Measurements from ENCODE around the gene ARHGEF2. TPM values are rescaled to one million over a fixed set of nuclear protein-coding genes. Genes with fewer than 3 reads are reported as not detected.

Gene ARHGEF2
- total and polyA plus RNA-seq, 2 donors (not counting 3 experiments of a cell fraction or from before 2014, with no cell fraction given): 59.2 to 118 TPM

GRCh38 chr1:155932081-155932480, 46.3 kb downstream of the ARHGEF2 start:
- peaks cover 13 to 22% of the 10 kb centered on the region in 2 experiments for H3K36me3 ChIP-seq (ENCODE audit: control insufficient read depth in 2 of 2, extremely low read depth in 1 of 2, insufficient read depth in 2 of 2, low read length in 2 of 2)
- H3K4me2 ChIP-seq (ENCODE audit: insufficient read depth, low read length): peak overlapping the region; percentile 84
- DNase-seq (ENCODE audit: low read depth, low spot score) (no peak), FAIRE-seq (no peak)
- no peaks in the 10 kb centered on the region for H3K9me1 ChIP-seq (replicated peaks; ENCODE audit: control insufficient read depth, extremely low read depth, insufficient read depth, low read length)
- no peaks in the 10 kb centered on the region for H3K27me3 ChIP-seq (ENCODE audit: control insufficient read depth in 2 of 2, insufficient read depth in 2 of 2, low read length in 2 of 2)
- POLR2A ChIA-PET: interaction anchor here (0.7 kb wide), 1 partner anchor 789 kb away, joined by 3 read pairs; no protein-coding TSS in a partner anchor
- peaks cover 4% of the 10 kb centered on the region for H4K20me1 ChIP-seq (replicated peaks; ENCODE audit: control insufficient read depth, extremely low read depth, insufficient read depth, low read length)
- peak overlapping the region in 1 of 3 experiments; percentile 21 for H3K4me3 ChIP-seq (replicated peaks in 1 of 3; ENCODE audit: insufficient read depth in 1 of 3, low read depth in 1 of 3, low read length in 3 of 3)
- no peak overlapping the region for H2AFZ ChIP-seq (ENCODE audit: low read depth, low read length)
- CTCF ChIA-PET: interaction anchor here (0.9 to 6.7 kb wide), 8 partner anchors 10 to 134 kb away, joined by 3 to 57 read pairs (median 4); partner anchors contain the start of gene ARHGEF2
- peaks cover 42% of the 10 kb centered on the region for H3K4me1 ChIP-seq (ENCODE audit: control insufficient read depth, extremely low read depth, insufficient read depth, low read length)
- H3K9ac ChIP-seq (replicated peaks; ENCODE audit: extremely low read depth, insufficient read depth, low read length): peak overlapping the region; percentile 8
- TF ChIP-seq JUN (IDR thresholded peaks at IDR 0.05; ENCODE audit: borderline replicate concordance, insufficient read depth, insufficient read length, low read depth) (no peak), POLR2A (IDR thresholded peaks at IDR 0.05; ENCODE audit: low read depth, low read length) (no peak), POLR2AphosphoS5 (IDR thresholded peaks at IDR 0.05; ENCODE audit: insufficient read depth, low read depth, low read length) (no peak), FOS (IDR thresholded peaks at IDR 0.05; ENCODE audit: borderline replicate concordance, insufficient read depth, low read length) (no peak), GATA2 (IDR thresholded peaks at IDR 0.05; ENCODE audit: insufficient read depth, insufficient read length, low read depth, low read length) (no peak), MAX (IDR thresholded peaks at IDR 0.05; ENCODE audit: insufficient read depth, insufficient read length) (no peak), EZH2 (IDR thresholded peaks at IDR 0.05; ENCODE audit: borderline replicate concordance, low read depth, low read length, severe bottlenecking) (no peak), CTCF (IDR thresholded peaks at IDR 0.05; ENCODE audit: extremely low read depth in 1 of 2, insufficient read depth in 1 of 2, low read depth in 1 of 2, low read length in 2 of 2) (no peak), MYC (IDR thresholded peaks at IDR 0.05; ENCODE audit: low read depth, low read length) (no peak)
- H3K79me2 ChIP-seq (ENCODE audit: control insufficient read depth, insufficient read depth, low read length): peaks cover 60% of the 10 kb centered on the region
- H3K9me3 ChIP-seq (replicated peaks; ENCODE audit: control insufficient read depth, insufficient read depth, low read length): no peaks in the 10 kb centered on the region
- intact Hi-C loops (cut with micrococcal nuclease): no loop called here
- dilution Hi-C loops (cut with MboI; ENCODE audit: extremely low pct_ligation_motif_present, low sequenced_read_pairs): no loop called here
- H3K27ac ChIP-seq (ENCODE audit: insufficient read depth, low read depth, low read length): no peak overlapping the region
- BruUV-seq (replicated peaks): no TSS peak

Measured in endothelial cell of umbilical vein (primary cell).